A673 (cell line): ENCODE results near the gene AHRR.

ENCODE experiments used
- CTCF ChIP-seq: fragments of 300-800, 200-600 bp; sonication (generic); conservative IDR thresholded peaks from 2 replicates; pipeline ENCODE4 v1.5.1; 2017; ENCODE audit warnings: low read depth, mild to moderate bottlenecking, antibody characterized with exemption, low read length, moderate library complexity, mixed read lengths
- EZH2 ChIP-seq: fragments of 200-600 bp; sonication (generic); IDR thresholded peaks from 2 replicates; pipeline ENCODE4 v1.6.1; 2017; ENCODE audit warnings: borderline replicate concordance, low read depth, mild to moderate bottlenecking, mixed read lengths, antibody characterized with exemption, low read length; ENCODE audit not compliant: poor library complexity, severe bottlenecking

- no peak for TF ChIP-seq CTCF
- no peak for TF ChIP-seq EZH2
Measured at GRCh38 chr5:423626-424261, 102.2 kb downstream of the AHRR start.
